ENCODE results near the gene MYO7B.

MYO7B gene

GRCh38 chr2:127650785-127651380 is 115.4 kb downstream of the MYO7B start:
- no peak for DNase-seq (ENCODE audit: low spot score)

DNA sequence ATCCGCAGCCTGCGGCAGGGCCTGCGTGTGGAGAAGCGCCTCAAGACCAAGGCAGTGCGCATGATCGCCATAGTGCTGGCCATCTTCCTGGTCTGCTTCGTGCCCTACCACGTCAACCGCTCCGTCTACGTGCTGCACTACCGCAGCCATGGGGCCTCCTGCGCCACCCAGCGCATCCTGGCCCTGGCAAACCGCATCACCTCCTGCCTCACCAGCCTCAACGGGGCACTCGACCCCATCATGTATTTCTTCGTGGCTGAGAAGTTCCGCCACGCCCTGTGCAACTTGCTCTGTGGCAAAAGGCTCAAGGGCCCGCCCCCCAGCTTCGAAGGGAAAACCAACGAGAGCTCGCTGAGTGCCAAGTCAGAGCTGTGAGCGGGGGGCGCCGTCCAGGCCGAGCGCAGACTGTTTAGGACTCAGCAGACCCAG is 115.9 kb downstream of the MYO7B start:
- no peak for DNase-seq (ENCODE audit: low spot score)

DNA sequence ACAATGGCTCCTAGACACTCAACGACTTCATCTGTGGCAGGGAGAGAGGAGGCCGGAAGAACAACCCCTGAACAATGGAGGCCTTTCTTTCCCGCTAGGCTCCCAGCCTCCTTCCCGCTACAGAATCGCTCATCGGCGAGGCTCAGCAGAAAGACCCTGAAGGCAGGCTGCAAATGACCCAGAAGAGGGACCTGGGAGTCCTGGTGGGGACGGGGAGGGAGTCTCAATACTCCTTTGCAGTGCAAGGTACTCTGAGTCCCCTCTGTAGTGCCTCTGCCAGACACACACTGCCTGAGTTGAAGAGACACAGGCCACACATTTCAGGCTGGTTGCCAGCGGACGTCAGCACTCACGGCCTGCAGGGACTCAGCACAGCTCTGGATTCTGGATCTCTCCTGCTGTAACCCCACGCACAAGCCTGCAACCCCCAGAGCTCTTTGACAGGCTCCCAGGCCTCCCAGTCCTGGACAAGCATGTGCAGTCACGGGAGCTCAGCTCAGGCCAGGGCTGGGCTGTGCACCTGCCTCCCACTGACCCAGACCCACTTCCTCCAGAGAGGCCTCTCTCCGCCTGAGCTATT is 116.6 kb downstream of the MYO7B start:
- DNase-seq (ENCODE audit: low spot score), result no peak

GRCh38 chr2:127652786-127653357 is 117.4 kb downstream of the MYO7B start:
- no peak for DNase-seq (ENCODE audit: low spot score)

GRCh38 chr2:127653421-127654083 is 118.1 kb downstream of the MYO7B start:
- DNase-seq (ENCODE audit: low spot score), result no peak

GRCh38 chr2:127654084-127654837 is 118.8 kb downstream of the MYO7B start:
- DNase-seq (ENCODE audit: low spot score), result no peak

- no peak for DNase-seq (ENCODE audit: low spot score)
Measured at GRCh38 chr2:127654838-127655175, 119.3 kb downstream of the MYO7B start.

- no peak for DNase-seq (ENCODE audit: low spot score)
Measured at GRCh38 chr2:127655209-127656073, 120.0 kb downstream of the MYO7B start.

- no peak for DNase-seq (ENCODE audit: low spot score)
Measured at GRCh38 chr2:127656569-127657231, 121.2 kb downstream of the MYO7B start.

GRCh38 chr2:127657232-127657595 is 121.7 kb downstream of the MYO7B start:
- no peak for DNase-seq (ENCODE audit: low spot score)

- DNase-seq (ENCODE audit: low spot score), result no peak
Measured at GRCh38 chr2:127658146-127658545, 122.7 kb downstream of the MYO7B start.

DNA sequence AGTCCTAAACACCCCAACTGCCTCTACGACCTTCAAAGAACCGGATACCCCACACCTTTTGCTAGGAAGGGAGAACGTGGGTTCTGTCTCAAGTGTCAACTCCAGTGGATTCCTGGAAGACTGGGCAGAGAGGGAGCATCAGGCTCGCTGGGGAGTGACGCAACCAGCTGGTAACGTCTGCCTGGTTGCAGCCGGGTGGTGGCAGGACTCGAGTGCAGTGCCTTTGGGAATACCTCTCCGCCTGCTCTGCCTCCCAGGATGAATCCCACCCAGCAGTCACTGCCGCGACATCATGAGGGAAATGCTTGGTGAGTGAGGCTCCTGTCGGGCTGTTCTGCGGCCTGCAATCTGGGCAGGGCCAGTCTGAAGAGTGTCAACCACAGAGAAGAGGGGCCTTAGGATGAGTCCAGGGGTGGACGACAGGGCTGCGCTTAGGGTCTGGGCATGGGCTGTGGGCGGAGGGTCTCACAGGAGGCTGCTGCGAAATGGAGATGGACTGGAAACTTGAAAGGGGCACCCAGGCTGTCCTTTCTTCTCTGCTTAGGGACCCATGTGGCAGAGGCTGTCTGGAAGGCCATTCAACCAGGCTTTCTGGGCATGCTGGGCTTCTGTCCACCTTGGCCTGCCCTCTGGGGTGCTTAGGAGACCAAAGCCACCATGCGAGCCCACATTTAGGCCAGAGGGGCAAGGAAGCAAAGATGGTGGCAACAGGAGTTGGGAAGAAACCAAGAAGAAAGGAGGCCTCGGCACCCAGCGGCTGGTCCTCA is 123.3 kb downstream of the MYO7B start:
- DNase-seq (ENCODE audit: low spot score), result no peak

GRCh38 chr2:127659408-127660290 is 124.2 kb downstream of the MYO7B start:
- DNase-seq (ENCODE audit: low spot score), result no peak

DNA sequence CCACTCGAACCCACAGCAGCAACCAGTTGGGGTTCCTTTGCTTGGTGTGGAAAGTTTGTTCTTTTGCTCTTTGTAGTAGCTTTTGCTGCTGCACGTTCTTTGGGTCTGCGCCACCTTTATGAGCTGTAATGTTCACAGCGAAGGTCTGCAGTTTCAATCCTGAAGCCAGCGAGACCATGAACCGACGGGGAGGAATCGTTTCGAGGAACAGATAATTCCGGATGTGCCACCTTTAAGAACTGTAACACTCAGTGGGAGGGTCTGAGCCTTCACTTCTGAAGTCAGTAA is 124.8 kb downstream of the MYO7B start:
- no peak for DNase-seq (ENCODE audit: low spot score)

- no peak for DNase-seq (ENCODE audit: low spot score)
Measured at GRCh38 chr2:127661072-127661649, 125.7 kb downstream of the MYO7B start.

GRCh38 chr2:127661949-127662510 is 126.5 kb downstream of the MYO7B start:
- DNase-seq (ENCODE audit: low spot score), result no peak

GRCh38 chr2:127662937-127663565 is 127.6 kb downstream of the MYO7B start:
- DNase-seq (ENCODE audit: low spot score), result no peak

- no peak for DNase-seq (ENCODE audit: low spot score)
Measured at GRCh38 chr2:127663566-127664064, 128.1 kb downstream of the MYO7B start.

Data from hematopoietic multipotent progenitor cell treated with erythropoietin and hydrocortisone succinate and interleukin-3 and kit ligand, for 15 days (in vitro differentiated cells).